ENCODE data around the gene CRYGB.
"Not testable (repeated sequence)": the region's sequence is repeated elsewhere in the genome, so short reads cannot be mapped to it uniquely, and the experiment has no call there.

The CRYGB gene

DNA sequence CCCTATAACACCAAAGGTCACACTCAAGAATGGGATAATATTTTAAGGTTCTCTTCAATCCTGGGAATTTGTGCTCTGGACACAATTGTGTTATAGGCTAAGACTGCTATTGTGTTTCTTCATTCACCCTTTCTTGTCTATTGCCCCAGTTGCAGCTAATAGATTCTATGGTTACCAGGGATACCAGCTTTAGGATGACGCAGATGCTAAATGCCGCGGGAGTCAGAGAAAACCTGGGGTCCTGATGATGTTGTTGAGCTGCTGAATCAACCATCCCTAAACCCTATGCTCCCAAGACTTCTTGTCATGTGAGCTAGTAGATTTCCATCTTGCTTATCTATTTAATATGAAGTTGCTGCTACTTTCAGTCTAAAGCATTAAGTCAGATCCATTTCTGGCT is 27.0 kb downstream of the CRYGB start:
- no peak for DNase-seq (ENCODE audit: low read depth)
- TF ChIP-seq, protein P1, sequence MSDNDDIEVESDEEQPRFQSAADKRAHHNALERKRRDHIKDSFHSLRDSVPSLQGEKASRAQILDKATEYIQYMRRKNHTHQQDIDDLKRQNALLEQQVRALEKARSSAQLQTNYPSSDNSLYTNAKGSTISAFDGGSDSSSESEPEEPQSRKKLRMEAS (IDR thresholded peaks at IDR 0.05; ENCODE audit: low read depth, low read length): no peak
- TF ChIP-seq CTCF (IDR thresholded peaks at IDR 0.05; ENCODE audit: low read depth, low read length) (no peak), MYC (IDR thresholded peaks at IDR 0.05; ENCODE audit: low read depth, low read length) (no peak), POLR2A (IDR thresholded peaks at IDR 0.05; ENCODE audit: extremely low read depth, insufficient read length) (no peak)
- H3K4me3 ChIP-seq (ENCODE audit: low read depth, low read length): no peak overlapping the region

DNA sequence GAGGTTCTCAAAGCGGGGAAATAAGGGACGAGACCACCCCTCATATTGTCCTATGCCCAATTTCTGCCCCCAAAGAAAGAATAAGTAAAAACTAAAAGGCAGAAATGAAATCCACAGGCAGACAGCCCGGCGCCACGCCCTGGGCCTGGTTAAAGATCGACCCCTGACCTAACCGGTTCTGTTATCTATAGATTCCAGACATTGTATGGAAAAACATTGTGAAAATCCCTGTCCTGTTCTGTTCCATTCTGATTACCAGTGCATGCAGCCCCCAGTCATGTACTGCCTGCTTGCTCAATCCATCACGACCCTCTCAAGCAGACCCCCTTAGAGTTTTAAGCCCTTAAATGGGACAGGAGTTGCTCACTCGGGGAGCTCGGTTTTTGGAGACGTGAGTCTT is 28.6 kb downstream of the CRYGB start:
- H3K4me3 ChIP-seq (ENCODE audit: low read depth, low read length); DNase-seq (ENCODE audit: low read depth): not testable (repeated sequence)

- no peak for DNase-seq (ENCODE audit: low read depth)
- TF ChIP-seq CTCF (IDR thresholded peaks at IDR 0.05; ENCODE audit: low read depth, low read length) (no peak), POLR2A (IDR thresholded peaks at IDR 0.05; ENCODE audit: extremely low read depth, insufficient read length) (no peak), MYC (IDR thresholded peaks at IDR 0.05; ENCODE audit: low read depth, low read length) (no peak)
- TF ChIP-seq, protein P1 (IDR thresholded peaks at IDR 0.05; ENCODE audit: low read depth, low read length): no peak
- H3K4me3 ChIP-seq (ENCODE audit: low read depth, low read length): no peak overlapping the region
Measured at GRCh38 chr2:208112969-208113368, 33.0 kb downstream of the CRYGB start.

- not testable (repeated sequence) for H3K4me3 ChIP-seq (ENCODE audit: low read depth, low read length); DNase-seq (ENCODE audit: low read depth)
Measured at GRCh38 chr2:208112273-208112745, 33.6 kb downstream of the CRYGB start.

GRCh38 chr2:208103616-208104015 is 42.3 kb downstream of the CRYGB start:
- no peak overlapping the region for H3K4me3 ChIP-seq (ENCODE audit: low read depth, low read length)
- no peak for DNase-seq (ENCODE audit: low read depth)
- TF ChIP-seq POLR2A (IDR thresholded peaks at IDR 0.05; ENCODE audit: extremely low read depth, insufficient read length) (no peak), MYC (IDR thresholded peaks at IDR 0.05; ENCODE audit: low read depth, low read length) (no peak), CTCF (IDR thresholded peaks at IDR 0.05; ENCODE audit: low read depth, low read length) (no peak)
- TF ChIP-seq, protein P1 (IDR thresholded peaks at IDR 0.05; ENCODE audit: low read depth, low read length): no peak

DNA sequence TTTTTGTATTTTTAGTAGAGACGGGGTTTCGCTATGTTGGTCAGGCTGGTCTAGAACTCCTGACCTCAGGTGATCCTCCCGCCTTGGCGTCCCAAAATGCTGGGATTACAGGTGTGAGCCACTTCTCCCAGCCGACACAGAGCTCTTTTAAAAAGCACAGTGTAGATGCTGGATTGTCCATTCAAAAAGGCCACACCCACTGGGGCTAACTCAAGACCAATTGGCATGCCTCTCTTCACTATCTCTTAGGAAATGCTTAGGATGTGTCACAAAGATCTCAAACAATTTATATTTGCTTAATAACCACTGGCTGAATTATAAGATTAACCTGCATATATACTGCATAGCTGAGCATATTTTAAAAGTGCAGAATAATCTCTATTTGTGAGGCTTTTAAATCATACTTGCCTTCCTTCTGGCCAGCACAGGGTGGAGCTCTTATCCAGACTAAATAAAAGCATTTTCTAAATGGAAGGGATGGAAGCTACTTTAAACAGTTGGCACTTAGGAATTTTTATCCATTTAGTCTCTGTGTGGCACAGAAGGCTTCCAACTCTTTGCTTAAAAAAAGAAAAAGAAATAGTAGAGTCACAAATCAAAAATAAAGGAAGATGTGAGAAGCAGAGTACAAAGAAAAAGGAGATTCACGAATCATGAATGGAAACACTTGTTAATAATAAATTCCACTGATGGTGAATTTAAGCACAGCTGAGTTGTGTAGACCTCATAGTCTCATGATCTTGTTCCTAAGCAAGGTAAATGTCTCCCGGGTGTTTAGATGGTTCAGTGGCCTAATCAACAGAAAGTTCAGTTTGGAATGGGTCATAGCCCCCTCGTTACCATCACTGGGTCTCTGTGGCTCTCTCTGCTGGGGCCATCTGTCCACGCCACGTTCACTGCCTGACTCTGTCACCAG is 44.0 kb downstream of the CRYGB start:
- DNase-seq (ENCODE audit: low read depth): peak; percentile 52
- TF ChIP-seq MYC (IDR thresholded peaks at IDR 0.05; ENCODE audit: low read depth, low read length): no peak
- peak; percentile 18 for TF ChIP-seq CTCF (IDR thresholded peaks at IDR 0.05; ENCODE audit: low read depth, low read length)
- H3K4me3 ChIP-seq (ENCODE audit: low read depth, low read length): no peak overlapping the region
